BLaER1 treated with 17β-estradiol and CSF1 and Interleukin-3, amounts not matched to agents 10 nM and 100 nM (cell line): Measurements from ENCODE around the gene RSL1D1.
A peak's percentile ranks its signal among the peaks of the same experiment; 100 is the strongest.
"Not testable (repeated sequence)": the region's sequence is repeated elsewhere in the genome, so short reads cannot be mapped to it uniquely, and the experiment has no call there.

ENCODE experiments used
- H3K27ac ChIP-seq, 11 experiments: shearing (Covaris generic); formaldehyde crosslinking; 2 replicates each; pipeline ENCODE4 v1.8.1; 2022
- H3K27me3 ChIP-seq, 11 experiments: shearing (Covaris generic); formaldehyde crosslinking; 2 replicates each; pipeline ENCODE4 v1.8.1; 2022
- H3K36me3 ChIP-seq, 11 experiments: shearing (Covaris generic); formaldehyde crosslinking; 2 replicates each; pipeline ENCODE4 v1.8.1; 2022
- H3K4me1 ChIP-seq, 10 experiments: shearing (Covaris generic); formaldehyde crosslinking; 2 replicates each; pipeline ENCODE4 v1.8.1; 2022
- H3K4me2 ChIP-seq, 11 experiments: shearing (Covaris generic); formaldehyde crosslinking; 2 replicates each; pipeline ENCODE4 v1.8.1; 2022
- H3K4me3 ChIP-seq, 10 experiments: shearing (Covaris generic); formaldehyde crosslinking; 2 replicates each; pipeline ENCODE4 v1.8.1; 2022
- H3K9ac ChIP-seq, 11 experiments: shearing (Covaris generic); formaldehyde crosslinking; 2 replicates each; pipeline ENCODE4 v1.8.1; 2022
- H3K9me3 ChIP-seq, 11 experiments: shearing (Covaris generic); formaldehyde crosslinking; replicated peaks in 1 of 11; 2 replicates each; pipeline ENCODE4 v1.8.1; 2022
- H4K20me1 ChIP-seq, 11 experiments: shearing (Covaris generic); formaldehyde crosslinking; 2 replicates each; pipeline ENCODE4 v1.8.1; 2022
- Cebpa-rat ChIP-seq, 11 experiments: shearing (Covaris generic); IDR thresholded peaks; 2 replicates each; pipeline ENCODE4 v1.8.1; 2022

RSL1D1 gene

GRCh38 chr16:11816123-11816522, 35.2 kb downstream of the RSL1D1 start:
- no peak overlapping the region for H3K4me2 ChIP-seq
- 0 out of 22 replicates have a peak overlapping the region, but pooled peaks of 1 of the 11 experiments have one; percentile 1 for H3K27ac ChIP-seq
- H3K27me3 ChIP-seq, result no peaks in the 10 kb centered on the region
- no peak for TF ChIP-seq Cebpa-rat (IDR thresholded peaks at IDR 0.05)
- H4K20me1 ChIP-seq, result no peaks in the 10 kb centered on the region
- H3K36me3 ChIP-seq, result no peaks in the 10 kb centered on the region
- H3K9ac ChIP-seq, result no peak overlapping the region
- peaks cover 5 to 39% (median 20%) of the 10 kb centered on the region in 10 experiments; a peak in 18 of 20 replicates for H3K4me1 ChIP-seq
- H3K4me3 ChIP-seq, result no peak overlapping the region
- no peaks in the 10 kb centered on the region for H3K9me3 ChIP-seq

DNA sequence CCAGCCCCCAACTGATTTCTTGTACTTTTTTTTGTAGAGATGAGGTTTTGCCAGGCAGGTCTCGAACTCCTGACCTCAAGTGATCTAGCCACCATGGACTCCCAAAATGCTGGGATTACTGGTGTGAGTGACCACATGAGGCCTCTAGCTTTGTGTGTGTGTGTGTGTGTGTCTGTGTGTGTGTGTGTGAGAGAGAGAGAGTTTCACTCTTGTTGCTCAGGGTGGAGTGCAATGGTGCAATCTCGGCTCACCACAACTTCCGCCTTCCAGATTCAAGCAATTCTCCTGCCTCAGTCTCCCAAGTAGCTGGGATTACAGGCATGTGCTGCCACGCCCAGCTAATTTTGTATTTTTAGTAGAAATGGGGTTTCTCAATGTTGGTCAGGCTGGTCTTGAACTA, 36.5 kb downstream of the RSL1D1 start:
- H3K4me3 ChIP-seq, H3K36me3 ChIP-seq, H4K20me1 ChIP-seq, H3K27me3 ChIP-seq, H3K9me3 ChIP-seq: not testable (repeated sequence)
- TF ChIP-seq Cebpa-rat (IDR thresholded peaks at IDR 0.05), result peak in 2 of 11 experiments; percentile 42 to 52; a peak in 2 of 22 replicates
- peak overlapping the region in 4 of 11 experiments; percentile 10 to 41 (median 27); a peak in 6 of 22 replicates for H3K9ac ChIP-seq
- H3K4me2 ChIP-seq, result peak overlapping the region in 6 of 11 experiments; percentile 15 to 67 (median 55); a peak in 12 of 22 replicates
- peaks cover 6 to 45% (median 27%) of the 10 kb centered on the region in 10 experiments; a peak in 18 of 20 replicates for H3K4me1 ChIP-seq
- peak overlapping the region in 4 of 11 experiments; percentile 25 to 61 (median 42); a peak in 8 of 22 replicates for H3K27ac ChIP-seq

GRCh38 chr16:11806721-11807120, 44.6 kb downstream of the RSL1D1 start:
- no peaks in the 10 kb centered on the region for H4K20me1 ChIP-seq
- H3K4me2 ChIP-seq, result no peak overlapping the region
- TF ChIP-seq Cebpa-rat (IDR thresholded peaks at IDR 0.05), result no peak
- no peak overlapping the region for H3K4me3 ChIP-seq
- H3K27me3 ChIP-seq, result no peaks in the 10 kb centered on the region
- no peak overlapping the region; a peak in 1 of 22 replicates for H3K9ac ChIP-seq
- no peaks in the 10 kb centered on the region for H3K36me3 ChIP-seq
- peaks cover under 1 to 20% (median 13%) of the 10 kb centered on the region in 10 experiments; a peak in 14 of 20 replicates for H3K4me1 ChIP-seq
- no peak overlapping the region for H3K27ac ChIP-seq
- peaks cover 0 to 16% (median 0%) of the 10 kb centered on the region in 11 experiments; a peak in 4 of 22 replicates for H3K9me3 ChIP-seq

DNA sequence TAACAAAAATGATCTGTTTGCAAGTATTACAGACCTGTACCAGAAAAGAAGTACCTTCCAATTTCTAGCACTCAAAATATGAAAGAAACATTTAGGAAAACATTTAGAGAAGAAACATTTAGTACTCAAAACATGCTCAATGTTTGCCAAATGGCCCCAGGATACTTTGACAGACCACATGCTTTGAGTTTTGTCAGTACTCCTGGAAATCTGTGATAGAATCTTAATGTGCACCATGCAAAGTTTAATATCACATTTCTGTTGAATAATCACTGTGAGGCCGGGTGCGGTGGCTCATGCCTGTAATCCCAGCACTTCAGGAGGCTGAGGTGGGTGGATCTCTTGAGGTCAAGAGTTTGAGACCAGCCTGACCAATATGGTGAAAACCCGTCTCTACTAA, 45.8 kb downstream of the RSL1D1 start:
- no peak for TF ChIP-seq Cebpa-rat (IDR thresholded peaks at IDR 0.05)
- peaks cover 0 to 16% (median 0%) of the 10 kb centered on the region in 11 experiments; a peak in 4 of 22 replicates for H3K9me3 ChIP-seq
- H3K4me2 ChIP-seq, result no peak overlapping the region
- no peaks in the 10 kb centered on the region for H3K36me3 ChIP-seq
- peaks cover 12 to 27% (median 22%) of the 10 kb centered on the region in 10 experiments for H3K4me1 ChIP-seq
- no peak overlapping the region for H3K27ac ChIP-seq
- H4K20me1 ChIP-seq, result no peaks in the 10 kb centered on the region
- H3K9ac ChIP-seq, result no peak overlapping the region
- H3K27me3 ChIP-seq, result no peaks in the 10 kb centered on the region
- H3K4me3 ChIP-seq, result no peak overlapping the region

DNA sequence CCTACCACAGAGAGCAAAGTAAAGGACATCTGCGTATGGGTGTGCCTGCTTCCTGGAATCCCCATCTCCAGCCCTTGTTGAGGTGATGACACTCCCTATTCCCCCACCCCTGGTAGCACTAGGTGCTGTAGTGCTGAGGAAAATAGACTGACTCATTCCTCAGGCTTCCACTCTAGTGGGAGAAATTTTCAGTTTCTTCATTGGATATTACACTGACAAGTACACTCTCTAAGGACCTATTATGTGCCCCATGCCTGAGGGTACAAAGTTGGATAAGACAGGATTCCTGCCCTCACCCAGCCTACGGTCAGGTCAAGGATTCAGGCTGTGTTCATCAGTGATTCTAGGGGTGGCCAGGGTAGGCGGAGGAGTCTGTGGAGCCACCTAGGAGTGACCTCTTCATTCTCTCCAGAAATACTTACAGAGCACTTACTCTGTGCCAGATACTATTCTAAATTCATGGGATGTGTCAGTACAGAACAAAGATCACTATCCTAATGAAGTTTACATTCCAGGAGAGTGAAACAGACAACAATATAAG, 49.8 kb downstream of the RSL1D1 start:
- H3K27me3 ChIP-seq, result no peaks in the 10 kb centered on the region
- no peak overlapping the region for H3K4me3 ChIP-seq
- TF ChIP-seq Cebpa-rat (IDR thresholded peaks at IDR 0.05), result no peak
- H3K4me1 ChIP-seq, result peaks cover 36 to 41% (median 38%) of the 10 kb centered on the region in 10 experiments
- H3K36me3 ChIP-seq, result no peaks in the 10 kb centered on the region
- H3K9ac ChIP-seq, result no peak overlapping the region
- no peaks in the 10 kb centered on the region for H3K9me3 ChIP-seq
- H4K20me1 ChIP-seq, result no peaks in the 10 kb centered on the region; a peak in 3 of 22 replicates
- H3K27ac ChIP-seq, result peak overlapping the region in 4 of 11 experiments; percentile 88 to 96 (median 94); a peak in 3 of 22 replicates
- peak overlapping the region; percentile 88 to 99 (median 95); a peak in 18 of 22 replicates for H3K4me2 ChIP-seq

DNA sequence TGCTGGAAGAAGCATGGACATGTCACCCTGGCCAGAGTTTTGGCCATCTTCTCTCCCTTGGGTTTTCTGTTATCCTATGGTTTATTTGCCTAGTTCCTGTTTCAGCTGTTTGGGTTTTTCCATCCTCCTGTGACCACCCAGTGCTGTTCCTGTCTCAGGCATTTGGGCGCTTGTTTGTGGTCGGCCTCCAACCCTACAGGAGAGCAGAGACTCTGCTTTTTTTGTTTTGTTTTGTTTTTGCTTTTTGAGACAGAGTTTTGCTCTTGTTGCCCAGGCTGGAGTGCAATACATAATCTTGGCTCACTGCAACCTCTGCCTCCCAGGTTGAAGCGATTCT, 51.0 kb downstream of the RSL1D1 start:
- H3K9me3 ChIP-seq, result no peaks in the 10 kb centered on the region
- peaks cover 0 to 5% (median 2%) of the 10 kb centered on the region in 11 experiments; a peak in 6 of 22 replicates for H3K36me3 ChIP-seq
- H3K4me3 ChIP-seq, result peak overlapping the region; percentile 18 to 96 (median 92); a peak in 16 of 20 replicates
- H3K27ac ChIP-seq, result peak overlapping the region; percentile 84 to 96 (median 93); a peak in 21 of 22 replicates
- no peak for TF ChIP-seq Cebpa-rat (IDR thresholded peaks at IDR 0.05)
- peaks cover 42 to 51% (median 47%) of the 10 kb centered on the region in 10 experiments for H3K4me1 ChIP-seq
- no peaks in the 10 kb centered on the region for H3K27me3 ChIP-seq
- H3K4me2 ChIP-seq, result peak overlapping the region; percentile 88 to 99 (median 95)
- peaks cover 0 to 11% (median 8%) of the 10 kb centered on the region in 11 experiments; a peak in 15 of 22 replicates for H4K20me1 ChIP-seq
- H3K9ac ChIP-seq, result peak overlapping the region; percentile 91 to 96 (median 95); a peak in 20 of 22 replicates

DNA sequence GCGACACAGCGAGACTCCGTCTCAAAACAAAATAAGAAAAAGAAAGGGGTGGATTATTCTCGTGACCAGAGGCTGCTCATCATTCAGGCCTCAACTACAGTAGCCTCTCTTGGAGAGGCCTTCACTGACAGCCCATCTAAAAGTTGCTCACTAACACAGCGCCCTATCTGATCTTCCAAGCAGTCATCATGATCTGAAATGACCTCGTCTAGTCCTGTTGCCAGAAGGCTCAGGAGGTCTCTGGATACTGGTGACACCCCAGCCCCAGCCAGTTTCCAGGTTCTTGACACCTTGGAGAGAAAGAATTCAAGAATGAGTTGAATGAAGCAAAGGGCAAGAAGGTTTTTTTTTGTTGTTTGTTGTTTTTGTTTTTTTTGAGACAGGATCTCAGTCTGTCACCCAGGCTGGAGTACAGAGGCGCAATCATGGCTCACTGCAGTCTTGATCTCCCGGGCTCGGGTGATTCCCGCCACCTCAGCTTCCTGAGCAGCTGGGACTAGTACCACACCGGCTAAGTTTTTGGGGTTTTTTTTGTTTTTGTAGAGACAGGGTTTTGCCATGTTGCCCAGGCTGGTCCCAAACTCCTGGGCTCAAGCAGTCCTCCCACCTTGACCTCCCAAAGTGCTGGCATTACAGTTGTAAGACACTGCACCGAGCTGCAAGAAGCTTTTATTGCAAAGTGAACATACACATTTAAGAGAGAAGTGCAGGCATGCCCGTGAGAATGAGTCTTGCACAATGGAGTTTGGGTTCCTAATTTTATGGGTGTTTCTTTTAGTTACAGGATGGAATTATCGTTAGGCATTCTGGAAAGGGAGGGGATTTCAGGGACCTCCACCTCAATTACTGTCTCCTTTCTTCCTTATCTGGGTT, 51.6 kb downstream of the RSL1D1 start:
- Histone ChIP-seq H3K4me3 (peak overlapping the region; percentile 18 to 96 (median 92); a peak in 18 of 20 replicates), H3K4me2 (peak overlapping the region; percentile 88 to 99 (median 95)), H3K27me3 (no peaks in the 10 kb centered on the region), H3K4me1 (peaks cover 49 to 57% (median 53%) of the 10 kb centered on the region in 10 experiments), H3K9ac (peak overlapping the region; percentile 91 to 96 (median 95); a peak in 21 of 22 replicates), H3K36me3 (peaks cover 0 to 11% (median 8%) of the 10 kb centered on the region in 11 experiments; a peak in 9 of 22 replicates), H3K9me3 (no peaks in the 10 kb centered on the region), H4K20me1 (peaks cover 0 to 18% (median 14%) of the 10 kb centered on the region in 11 experiments; a peak in 17 of 22 replicates), H3K27ac (peak overlapping the region; percentile 84 to 96 (median 93); a peak in 21 of 22 replicates)
- TF ChIP-seq Cebpa-rat (IDR thresholded peaks at IDR 0.05), result no peak

DNA sequence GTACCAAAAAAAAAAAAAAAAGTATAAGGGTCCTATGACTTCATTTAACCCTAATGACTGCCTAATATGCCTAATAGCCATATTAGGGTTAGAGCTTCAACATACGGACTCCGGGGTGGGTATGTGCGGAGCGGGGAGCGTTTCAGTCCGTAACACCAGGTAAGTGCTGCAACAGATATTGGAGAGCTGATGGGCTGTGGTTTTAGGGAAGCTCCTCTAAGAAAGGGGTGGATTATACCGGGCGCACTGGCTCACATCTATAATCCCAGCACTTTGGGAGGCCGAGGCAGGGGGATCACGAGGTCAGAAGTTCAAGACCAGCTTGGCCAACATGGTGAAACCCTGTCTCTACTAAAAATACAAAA, 52.3 kb downstream of the RSL1D1 start:
- Histone ChIP-seq H3K9me3 (no peaks in the 10 kb centered on the region), H3K4me2 (peak overlapping the region; percentile 88 to 99 (median 95)), H3K27ac (peak overlapping the region; percentile 84 to 96 (median 93)), H3K4me3 (peak overlapping the region; percentile 71 to 96 (median 92)), H3K36me3 (peaks cover 0 to 17% (median 12%) of the 10 kb centered on the region in 11 experiments; a peak in 16 of 22 replicates), H3K9ac (peak overlapping the region; percentile 91 to 96 (median 95)), H3K27me3 (no peaks in the 10 kb centered on the region), H3K4me1 (peaks cover 54 to 62% (median 59%) of the 10 kb centered on the region in 10 experiments), H4K20me1 (peaks cover under 1 to 24% (median 22%) of the 10 kb centered on the region in 11 experiments; a peak in 21 of 22 replicates)
- no peak for TF ChIP-seq Cebpa-rat (IDR thresholded peaks at IDR 0.05)
